NCI-H1694 (cell line): Measurements from ENCODE around the gene AGAP9.
"Not testable (repeated sequence)": the region's sequence is repeated elsewhere in the genome, so short reads cannot be mapped to it uniquely, and the experiment has no call there.

Experiments
- DNase-seq: peaks from one replicate; lab custom pipeline; 2025; lab: John Stamatoyannopoulos, UW

AGAP9 gene

DNA sequence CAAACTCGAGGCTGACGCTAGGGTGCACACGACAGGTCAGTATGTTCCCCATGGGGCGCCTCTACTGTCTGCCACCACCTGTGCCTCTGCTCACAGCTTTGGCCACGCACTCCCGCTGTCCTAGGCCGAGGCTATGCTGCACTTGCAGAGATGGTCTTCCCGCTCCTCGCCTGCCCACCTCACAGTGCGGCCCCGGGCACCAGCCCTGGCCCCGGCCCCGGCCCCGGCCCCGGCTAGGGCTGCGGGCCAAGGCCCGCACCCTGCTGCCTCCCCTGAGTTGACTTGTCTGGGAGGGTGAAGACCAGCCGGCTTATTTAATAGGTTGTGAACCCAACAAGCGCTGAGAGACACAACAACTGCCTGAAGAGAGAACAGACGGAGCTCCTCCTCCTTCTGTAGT lies at the start of gene AGAP9:
Gene AGAP9, minus strand, starts transcription at position 164 of the 400 bp plus-strand sequence. Its CDS starts 112 bp downstream, at position 52.
- not testable (repeated sequence) for DNase-seq

DNA sequence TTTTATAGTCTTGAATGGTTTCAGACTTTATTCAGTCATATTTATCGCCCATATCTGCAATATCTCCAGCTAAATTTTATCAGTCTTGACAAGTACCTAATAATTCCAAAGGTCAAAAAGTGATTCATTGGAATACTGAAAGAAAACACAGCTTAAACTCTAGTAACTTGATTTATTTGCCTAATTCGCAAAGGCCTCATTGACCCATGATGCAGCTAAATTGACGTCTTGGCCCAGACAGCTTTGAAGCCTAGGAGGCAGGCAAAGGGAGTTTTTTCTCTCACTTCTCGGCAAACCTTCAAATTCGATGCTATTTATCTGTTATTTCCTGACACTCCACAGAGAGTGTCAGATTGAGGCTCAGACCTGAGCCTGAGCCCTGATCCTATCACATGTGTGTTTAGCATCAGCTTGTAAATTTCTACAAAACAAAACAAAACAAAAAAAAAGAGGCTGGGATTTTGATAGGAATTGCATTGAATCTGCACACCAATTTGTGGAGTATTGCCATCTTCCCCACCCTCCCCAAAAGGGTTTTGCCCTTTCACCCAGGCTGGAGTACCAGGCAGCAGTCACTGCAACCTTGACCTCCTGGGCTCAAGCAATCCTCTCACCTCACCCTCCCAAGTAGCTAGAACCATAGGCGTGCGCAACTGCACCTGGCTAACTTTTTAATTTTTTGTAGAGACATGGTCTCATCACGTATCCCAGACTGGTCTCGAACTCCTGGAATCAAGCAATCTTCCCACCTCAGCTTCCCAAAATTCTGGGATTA lies 47.9 kb upstream of the AGAP9 start:
- not testable (repeated sequence) for DNase-seq

DNA sequence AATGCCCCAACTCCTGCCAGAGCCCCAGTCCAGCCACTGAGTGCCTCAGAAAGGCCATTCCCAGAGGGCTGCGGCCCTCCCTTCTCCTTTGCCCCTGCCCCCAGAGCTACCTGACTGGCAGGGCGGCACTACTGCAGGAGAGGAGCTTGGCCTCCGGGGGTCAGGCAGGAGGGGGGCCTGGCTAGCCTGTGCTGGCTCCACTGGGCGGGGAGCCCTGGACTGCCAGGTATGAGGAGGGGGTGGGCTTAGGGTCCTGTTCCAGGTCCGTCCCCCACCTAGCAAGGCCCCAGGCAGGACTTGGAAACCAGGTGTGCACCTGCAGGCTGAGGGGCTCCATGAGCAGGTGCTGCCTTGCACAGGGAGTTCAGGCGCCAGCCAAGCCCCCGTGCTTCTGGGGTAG lies 43.3 kb upstream of the AGAP9 start:
- DNase-seq = not testable (repeated sequence)

DNA sequence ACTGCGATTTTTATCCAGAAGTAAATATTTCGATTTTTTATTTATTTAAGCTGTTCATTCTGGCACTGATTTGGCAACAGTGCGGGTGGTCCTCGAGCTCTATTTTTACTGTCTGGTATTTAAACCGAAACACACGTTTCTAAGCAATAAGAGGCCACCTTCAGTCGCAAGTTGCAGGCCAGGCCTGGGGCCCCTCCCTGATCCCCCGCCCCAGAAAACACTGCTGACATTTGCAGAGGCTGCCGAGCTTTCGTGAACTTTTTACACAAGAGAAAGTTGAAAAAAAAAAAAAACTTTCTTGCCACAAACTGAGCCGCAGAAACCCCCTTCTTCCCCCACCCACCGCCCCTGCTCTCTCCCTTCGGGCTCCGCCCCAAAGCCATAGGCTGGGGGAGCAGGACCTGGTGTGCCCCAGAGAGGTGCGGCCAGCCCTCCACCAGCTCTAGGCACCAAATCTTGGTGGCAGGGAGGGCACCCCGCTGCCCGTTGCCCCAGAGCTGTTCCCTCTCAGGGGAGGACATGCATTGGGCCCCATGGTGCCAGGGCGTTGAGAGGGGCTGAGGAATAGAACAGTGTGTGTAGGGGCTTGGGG lies 42.8 kb upstream of the AGAP9 start:
- not testable (repeated sequence) for DNase-seq

DNA sequence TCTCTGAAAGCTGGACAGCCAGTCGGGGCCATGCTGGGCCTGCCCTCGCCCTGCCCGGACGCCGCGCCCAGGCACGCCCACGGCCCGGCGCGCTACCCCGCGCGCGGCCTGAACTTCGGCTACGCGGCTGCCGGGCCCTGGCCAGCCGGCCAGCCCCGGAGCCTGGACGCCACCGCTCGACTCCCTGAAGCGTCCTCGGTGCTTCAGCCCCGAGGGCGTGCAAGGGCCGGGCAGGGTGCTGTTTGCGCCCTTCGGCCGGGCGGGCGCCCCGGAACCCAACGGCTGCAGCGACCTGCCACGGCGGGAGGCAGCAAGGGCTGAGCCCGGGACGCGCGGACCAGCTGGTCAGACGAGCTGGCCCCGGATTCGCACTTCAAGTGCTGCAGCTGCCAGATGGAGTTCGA lies 42.1 kb upstream of the AGAP9 start:
- not testable (repeated sequence) for DNase-seq

DNA sequence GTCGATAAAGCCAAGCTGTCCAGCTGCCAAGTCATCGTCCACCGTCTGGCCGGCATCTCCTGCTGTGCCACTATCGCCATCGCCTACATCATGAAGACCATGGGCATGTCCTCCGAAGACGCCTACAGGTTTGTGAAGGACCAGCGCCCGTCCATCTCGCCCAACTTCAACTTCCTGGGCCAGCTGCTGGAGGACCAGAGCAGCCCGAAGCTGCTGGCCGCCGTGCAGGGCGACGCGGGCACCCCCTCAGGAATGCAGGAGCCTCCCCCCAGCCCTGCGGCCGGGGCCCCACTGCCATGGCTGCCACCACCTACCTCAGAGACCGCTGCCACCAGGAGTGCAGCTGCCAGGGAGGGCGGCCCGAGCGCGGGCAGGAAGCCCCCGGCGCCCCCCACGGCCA lies 41.5 kb upstream of the AGAP9 start:
- DNase-seq = not testable (repeated sequence)

DNA sequence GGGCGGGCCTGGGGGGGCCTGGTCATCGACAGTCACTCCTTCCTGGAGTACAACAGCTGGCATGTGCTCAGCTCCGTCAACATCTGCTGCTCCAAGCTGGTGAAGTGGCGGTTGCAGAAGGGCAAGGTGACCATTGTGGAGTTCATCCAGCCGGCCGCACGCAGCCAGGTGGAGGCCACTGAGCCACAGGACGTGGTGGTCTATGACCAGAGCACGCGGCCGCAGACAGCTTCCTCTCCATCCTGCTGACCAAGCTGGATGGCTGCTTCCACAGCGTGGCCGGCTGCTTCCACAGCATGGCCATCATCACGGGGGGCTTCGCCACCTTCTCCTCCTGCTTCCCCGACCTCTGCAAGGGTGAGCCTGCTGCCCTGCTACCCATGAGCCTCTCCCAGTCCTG lies 40.9 kb upstream of the AGAP9 start:
- DNase-seq = not testable (repeated sequence)

DNA sequence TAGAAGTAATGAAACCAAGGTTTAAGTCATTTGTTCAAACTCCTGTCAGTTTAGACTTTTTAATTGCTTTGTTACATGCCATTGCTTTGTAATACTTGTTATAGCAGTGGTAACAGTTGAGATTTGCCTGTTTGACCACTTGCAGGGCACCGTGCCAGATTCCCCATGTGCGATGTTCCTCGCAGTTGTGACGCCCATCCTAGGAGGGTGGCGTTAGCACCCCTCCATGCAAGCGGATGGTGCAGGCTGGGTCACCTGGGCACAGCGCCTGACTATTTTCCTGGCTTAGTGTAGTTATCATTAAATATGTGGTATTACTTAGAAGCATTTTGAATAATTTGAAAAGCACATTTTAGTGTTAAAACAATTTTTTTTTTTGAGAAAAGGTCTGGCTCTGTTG lies 37.0 kb upstream of the AGAP9 start:
- not testable (repeated sequence) for DNase-seq

DNA sequence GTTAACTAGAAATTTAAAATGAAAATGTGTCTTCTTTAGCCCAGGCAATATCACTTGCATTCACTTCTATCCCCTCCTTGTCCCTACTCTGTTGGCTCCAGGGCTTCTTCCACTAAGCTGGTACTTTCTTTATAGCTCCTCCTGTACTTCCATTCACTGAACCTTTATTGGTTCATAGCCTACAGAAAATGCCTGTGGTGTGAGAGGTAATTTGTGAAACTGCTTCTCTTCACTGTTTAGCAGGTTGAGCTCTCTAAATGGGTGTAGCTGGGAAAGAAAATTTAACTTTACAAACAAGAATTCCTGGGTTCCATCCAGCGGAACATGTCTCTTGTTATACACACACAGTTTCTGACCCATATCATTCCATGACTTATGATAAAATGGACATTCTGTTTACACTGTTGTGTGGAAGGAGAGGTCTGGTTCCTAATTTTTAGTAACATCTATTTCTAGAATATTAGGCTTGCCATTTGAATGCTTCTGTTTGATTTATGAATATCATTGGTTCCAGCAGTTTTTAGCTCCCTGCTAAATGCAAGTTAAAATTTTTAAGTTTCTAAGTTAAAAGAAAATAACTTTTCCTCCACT lies 36.4 kb upstream of the AGAP9 start:
- DNase-seq = not testable (repeated sequence)

DNA sequence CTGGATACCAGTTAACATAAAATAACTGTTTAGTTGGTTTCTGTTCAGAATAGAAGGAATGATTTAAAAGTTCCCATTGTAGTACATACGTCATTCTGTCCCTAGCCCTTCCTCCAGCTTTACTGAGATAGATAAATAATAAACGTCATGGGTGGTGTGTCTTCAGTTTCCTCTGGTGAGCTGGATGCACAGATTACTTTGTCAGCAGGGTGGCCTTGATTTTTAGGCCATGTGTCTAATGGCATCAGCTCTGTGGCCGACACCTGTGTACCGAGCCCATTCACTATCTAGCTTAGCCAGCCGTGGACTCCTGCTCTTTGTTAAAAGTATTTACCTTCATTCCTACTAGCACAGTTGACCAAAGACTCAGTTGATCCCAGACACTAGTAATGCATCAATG lies 34.7 kb upstream of the AGAP9 start:
- not testable (repeated sequence) for DNase-seq

DNA sequence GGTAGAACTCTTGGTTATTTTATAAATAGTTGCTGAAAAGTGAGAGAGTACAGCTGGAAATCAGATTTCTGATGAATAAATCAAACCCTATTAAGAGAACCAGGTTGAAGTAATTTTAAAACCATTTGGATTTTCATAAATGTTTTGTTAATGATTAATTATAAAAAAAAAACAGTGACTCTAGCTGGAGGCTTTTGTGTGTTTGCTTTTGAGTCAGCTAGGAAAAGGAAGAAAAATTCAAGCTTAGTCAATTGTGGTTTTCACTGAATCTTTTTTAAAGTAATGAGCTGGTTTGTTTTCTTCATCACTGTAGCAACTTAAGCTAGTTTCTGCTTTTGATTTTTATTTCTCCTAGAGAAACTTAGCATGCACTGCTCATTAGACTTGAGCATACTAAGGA lies 34.2 kb upstream of the AGAP9 start:
- DNase-seq = not testable (repeated sequence)

DNA sequence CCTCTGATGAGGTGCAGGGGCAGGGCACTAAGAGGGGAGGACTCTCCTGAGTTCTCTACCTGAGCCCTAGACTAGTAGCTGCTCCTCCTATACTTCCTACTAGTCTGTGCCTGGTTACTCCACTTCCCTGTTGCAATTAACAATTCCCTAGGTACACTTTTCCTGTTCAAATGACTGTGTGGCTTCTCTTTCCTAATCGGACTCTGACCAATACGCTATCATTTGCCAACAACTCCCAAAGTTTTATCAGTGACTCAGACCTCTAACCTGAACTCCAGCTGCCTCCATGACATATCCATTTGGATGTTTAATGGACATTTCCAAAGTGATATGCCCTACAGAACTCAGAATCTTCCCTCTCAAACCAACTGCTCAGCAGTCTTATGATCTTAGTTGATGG lies 31.9 kb upstream of the AGAP9 start:
- not testable (repeated sequence) for DNase-seq

DNA sequence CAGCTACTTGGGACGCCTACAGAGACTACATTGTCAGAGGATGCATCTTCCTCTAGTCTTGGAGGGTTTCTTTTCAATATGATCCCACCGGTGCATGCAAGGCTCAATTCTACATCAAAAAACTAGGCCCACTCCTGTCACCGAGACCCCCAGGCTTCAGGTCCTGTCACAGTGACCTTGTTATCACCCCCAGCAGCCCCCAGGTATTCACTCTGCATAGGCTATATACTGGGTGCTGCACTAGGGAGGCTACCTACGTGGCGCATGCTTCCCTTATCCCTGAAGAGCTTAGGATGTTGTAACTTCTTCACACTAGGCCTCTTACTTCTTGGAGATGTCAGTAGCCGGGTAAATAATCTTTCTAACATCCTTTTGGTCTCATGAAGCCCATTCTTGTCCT lies 31.1 kb upstream of the AGAP9 start:
- DNase-seq = not testable (repeated sequence)

DNA sequence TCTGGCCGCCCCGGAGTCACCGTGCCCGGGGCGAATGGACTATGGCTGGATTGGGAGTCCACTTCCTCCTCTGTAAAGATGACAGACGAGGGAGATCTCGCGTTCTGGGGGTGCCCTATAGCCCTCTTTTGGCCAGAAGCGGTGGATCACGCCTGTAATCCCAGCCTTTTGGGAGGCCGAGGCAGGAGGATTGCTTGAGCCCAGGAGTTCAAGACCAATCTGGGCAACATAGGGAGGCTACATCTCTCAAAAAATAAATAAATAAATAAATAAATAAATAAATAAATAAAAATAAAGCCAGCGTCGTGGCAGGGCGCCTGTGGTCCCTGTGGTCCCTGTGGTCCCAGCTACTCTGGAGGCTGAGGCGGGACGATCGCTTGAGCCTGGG lies 30.4 kb upstream of the AGAP9 start:
- DNase-seq = not testable (repeated sequence)

DNA sequence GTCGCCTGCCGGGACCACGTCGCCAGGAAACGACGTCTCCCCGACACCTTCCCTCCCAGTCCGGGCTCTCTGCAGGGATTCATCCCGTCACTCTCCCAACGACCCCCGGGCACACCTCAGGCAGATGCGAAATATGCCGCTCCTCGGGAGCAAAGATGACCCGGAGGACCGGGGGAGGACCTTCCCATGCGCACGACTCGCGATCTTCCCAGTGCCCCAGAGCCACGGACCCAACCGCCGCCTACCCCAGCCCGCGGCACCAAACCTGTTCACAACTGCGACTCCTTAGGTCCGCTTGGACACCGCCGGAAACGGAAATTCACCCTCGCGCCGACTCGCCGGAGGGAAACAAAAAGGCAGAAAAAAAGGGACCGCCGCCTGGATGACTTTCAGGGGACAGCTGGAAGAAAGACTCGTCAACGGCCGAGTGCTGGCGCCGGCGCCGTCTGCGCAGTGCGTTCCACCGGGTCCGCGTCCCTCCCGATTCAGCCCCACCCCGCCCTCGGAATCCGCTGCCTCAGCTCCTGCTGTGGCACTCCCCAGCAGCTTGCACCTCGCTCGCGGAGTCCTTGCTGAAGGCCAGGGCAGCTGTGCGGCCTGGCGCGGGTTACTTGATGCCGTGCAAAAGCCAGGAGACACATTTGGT lies 29.9 kb upstream of the AGAP9 start:
- DNase-seq = peak; percentile 44

DNA sequence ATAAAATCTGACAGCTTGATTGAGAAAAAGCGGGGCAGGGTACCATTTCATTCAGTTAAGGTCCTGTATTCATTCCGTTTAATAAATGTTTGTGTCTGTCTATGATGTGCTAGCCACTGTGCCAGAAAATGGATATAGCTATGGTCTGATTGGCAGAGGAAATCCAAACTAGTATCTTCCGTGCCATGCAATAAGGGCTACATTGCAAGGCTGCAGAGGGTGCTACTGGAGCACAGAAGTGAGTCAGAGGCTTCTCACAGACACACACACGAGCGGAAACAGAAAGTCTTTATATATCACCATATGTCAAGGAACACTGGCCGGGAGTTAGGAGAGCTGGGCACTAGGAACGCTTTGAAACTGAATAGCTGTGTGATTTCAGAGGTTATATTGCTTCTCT lies 29.3 kb upstream of the AGAP9 start:
- peak; percentile 3 for DNase-seq

DNA sequence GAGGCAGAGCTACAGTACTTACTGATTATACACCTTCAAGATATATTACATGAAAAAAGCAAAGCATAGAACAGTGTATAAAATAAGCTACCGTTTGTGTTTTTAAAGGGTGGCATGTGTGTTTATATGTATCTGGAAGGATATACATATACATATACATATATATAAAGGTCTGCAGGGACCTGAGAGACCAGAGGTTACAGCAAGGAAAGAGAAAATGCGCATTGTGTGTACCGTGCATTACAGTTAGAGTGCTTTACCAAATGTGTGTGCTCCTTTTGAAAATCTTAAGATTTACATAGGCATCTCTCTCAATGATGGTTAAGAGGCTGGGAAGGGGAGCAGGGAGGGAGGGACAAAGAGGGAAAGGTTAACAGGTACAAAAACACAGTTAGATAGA lies 23.8 kb upstream of the AGAP9 start:
- not testable (repeated sequence) for DNase-seq

DNA sequence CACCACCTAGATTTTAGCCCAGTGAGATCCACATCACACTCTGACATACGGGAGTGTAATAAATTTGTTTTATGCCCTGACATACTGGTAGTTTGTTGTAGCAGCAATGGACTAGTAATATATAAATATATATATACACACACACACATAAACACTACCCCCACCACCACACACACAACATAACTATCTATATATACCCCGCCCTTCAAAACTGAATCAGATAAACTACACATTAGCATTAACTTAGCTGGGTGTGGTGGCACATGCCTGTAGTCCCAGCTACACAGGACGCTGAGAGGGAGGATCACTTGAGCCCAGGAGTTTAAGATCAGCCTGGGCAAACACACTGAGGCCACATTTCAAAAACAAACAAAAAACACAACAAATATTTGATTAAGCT lies 13.0 kb upstream of the AGAP9 start:
- not testable (repeated sequence) for DNase-seq

DNA sequence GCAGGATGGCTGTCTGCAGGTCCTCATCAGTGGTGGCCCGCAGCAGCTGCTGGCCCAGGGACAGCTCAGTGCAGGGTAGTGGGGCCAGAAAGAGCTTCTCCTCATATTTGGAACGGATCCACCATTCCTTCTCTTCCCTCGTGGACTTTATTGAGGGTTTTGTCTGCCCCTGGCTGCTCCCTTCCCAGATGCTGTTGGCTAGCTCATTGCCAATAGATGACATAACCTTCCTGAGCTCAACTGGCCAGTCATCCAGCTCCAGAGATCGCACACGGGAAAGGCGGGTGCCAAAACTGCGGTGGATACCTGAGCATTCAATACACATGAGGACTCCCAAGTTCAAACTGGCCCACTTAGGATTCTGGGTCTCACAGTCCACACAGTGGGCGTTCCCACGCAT lies 21.1 kb downstream of the AGAP9 start:
- DNase-seq = not testable (repeated sequence)

DNA sequence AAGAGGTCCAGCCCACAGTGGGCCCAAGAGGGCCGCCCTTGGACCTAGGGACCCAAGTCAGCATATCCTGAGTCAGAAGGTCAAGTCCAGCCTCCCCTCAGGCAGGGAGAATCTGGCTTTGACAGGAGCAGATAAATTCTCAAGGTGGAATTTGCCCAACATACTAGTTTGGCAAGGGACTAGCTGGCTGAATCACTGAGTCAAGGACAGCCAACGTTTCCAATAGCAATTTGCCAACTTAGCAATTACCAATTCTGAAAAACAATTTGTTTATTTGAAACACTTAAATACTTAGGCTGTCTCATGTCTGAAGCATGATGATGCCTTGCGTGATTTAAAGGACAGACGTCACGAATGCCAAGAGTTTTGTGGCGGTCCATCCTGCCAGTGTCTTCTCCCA lies 29.2 kb downstream of the AGAP9 start:
- not testable (repeated sequence) for DNase-seq

DNA sequence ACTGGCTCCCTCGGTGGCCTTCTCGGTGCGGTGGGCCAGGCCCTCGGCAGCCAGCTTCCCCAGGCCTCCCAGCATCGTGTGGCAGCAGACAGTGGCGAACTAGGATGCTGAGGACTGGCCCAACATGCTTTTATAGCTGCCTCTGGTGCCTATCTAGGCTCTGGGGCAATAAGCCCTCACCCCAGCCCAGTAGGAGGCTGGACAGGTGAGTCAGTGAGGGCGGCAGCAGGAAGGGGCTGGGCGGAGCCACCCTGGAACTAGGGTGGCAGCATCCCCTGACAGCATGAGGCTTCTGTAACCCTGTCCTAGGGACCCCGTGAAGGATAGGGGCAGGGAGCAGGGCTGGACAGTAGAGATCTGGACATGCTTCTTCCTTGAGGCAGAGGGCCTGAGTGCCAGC lies 31.8 kb downstream of the AGAP9 start, which contains the start of gene FAM25G:
Gene FAM25G, minus strand, starts transcription at position 101 of the 400 bp plus-strand sequence. Its CDS starts 26 bp downstream, at position 75.
- not testable (repeated sequence) for DNase-seq

DNA sequence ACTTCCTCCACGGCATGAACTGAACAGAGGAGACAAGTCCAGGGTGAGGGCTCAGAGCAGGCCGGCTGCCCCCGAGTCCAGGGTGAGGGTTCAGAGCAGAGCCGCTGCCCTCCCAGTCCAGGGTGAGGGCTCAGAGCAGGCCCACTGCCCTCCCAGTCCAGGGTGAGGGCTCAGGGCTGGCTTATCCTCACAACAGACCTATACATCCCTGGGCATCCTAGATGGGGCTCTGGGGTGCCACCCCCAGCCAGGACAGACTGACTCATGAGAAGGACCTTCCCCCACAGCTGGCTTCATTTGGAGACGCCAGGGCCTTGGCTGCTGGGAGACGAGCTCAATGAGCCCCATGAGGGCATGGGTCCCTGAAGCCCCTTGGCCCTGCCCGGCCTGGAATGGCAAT lies 33.8 kb downstream of the AGAP9 start:
- DNase-seq = not testable (repeated sequence)
